ENCODE data around the gene BMPER.

The BMPER gene

GRCh38 chr7:34036051-34036920 is 130.9 kb downstream of the BMPER start:
- no peak for DNase-seq

- no peak for DNase-seq
Observed at GRCh38 chr7:34036972-34037792, 131.8 kb downstream of the BMPER start.

- no peak for DNase-seq
Observed at GRCh38 chr7:34038816-34039470, 133.6 kb downstream of the BMPER start.

DNA sequence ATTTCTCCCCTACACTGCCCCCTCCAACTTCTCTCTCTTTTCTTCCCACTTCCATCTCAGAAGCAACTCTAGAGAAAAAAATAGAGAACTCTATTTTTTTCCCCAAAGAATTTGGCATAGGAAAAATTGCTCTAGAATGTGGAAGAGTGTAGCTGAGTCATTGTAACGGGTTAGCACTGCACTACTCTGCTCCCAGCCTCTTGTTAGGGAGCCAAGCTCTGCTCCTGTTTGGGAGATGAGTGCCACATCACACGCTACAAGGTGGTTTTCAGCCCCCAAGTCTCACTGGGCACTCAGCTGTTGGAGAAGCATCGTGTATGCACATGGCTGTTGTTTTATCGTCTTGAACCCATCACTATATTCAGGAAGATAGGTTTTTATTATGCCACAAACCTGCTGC is 136.4 kb downstream of the BMPER start:
- DNase-seq: no peak

- no peak for DNase-seq
Observed at GRCh38 chr7:34042406-34042805, 137.1 kb downstream of the BMPER start.

DNA sequence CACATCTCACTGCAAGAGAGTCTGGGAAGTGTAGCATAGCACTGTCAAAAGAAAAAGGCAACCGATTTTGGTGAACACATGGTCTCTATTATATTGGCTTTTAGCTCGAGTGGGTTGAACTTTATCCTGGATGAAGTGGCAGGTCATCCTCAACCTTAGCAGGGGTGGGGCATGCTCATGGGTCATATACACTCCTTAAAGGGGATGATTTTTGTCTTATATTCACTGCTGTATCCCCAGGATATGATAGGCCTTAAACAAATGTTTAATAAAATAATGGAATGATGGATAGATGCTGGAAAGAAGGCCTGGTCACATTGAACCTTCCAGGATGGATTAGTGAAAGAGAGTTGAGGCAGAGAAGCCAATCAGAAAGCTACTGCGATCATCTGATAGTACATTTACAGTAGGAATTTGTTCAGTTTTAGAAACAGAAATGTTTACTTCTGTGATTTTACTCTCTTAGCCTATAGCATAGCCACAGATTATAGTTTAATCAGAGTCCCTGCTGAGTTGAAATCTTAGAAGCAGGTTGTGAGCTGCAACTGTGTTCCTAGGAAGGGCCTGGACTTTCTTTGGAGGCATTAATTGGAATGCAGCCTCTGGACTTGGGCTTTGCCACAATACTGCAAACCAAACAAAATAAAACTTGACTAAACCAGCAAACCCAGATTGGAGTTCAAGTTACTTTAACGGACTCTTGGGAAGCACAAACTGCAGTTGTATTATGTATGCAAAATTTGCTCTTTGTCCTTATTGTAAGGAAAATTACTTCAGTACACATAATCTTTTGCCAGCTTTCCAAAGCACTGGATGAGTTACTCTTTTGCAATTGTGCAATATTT is 138.3 kb downstream of the BMPER start:
- DNase-seq: no peak

- DNase-seq: no peak
Observed at GRCh38 chr7:34044306-34044643, 138.9 kb downstream of the BMPER start.

DNA sequence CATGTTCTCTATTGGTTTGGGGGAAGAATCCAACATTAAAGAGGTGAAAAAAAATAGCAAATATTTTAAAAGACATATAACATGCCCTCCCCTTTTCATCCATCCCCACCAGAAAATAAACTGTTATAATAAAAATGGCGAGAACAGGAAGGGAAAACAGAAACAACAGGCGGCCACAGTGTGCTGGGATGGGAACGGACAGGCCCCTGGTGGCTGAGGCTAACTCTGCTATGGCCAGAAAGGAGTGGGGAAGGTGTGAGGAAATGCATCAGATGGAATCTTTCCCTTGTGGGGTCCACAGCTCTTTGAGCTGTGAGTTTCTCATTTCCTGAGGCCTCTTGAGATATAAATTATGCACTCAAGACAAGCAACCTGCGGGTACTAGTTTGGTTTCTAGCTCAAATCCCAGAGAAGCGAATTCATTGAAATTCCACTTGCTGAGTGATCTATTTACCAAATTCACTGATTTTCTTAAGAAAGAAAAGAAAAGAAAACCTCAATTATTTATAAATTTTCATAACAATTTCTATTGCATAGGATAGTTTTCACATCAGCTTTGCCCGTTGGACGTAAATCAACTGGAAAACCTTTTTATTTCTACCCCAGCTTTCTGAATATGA is 139.5 kb downstream of the BMPER start:
- DNase-seq: no peak

GRCh38 chr7:34048445-34048844 is 143.1 kb downstream of the BMPER start:
- no peak for DNase-seq

GRCh38 chr7:34054075-34054474 is 148.7 kb downstream of the BMPER start:
- DNase-seq: no peak

DNA sequence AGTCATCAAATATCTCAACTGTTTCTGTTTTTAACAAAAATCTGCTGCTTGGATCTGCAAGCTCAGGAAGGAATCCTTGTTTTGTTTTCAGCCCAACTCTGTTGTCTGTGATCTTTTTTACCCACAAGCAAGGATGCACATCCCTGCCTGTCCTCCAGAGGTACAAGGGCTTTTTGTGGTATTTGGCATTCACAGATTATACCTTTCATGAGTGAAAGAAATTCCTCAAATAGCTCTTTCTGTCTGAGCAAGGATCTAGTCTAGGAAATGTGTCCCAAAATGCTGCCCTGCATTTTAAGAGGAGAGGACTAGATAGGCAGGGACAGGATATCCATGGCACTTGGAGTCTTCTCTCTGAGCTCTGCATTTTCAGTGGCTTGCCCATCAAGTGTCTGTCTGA is 151.8 kb downstream of the BMPER start:
- DNase-seq: no peak

DNA sequence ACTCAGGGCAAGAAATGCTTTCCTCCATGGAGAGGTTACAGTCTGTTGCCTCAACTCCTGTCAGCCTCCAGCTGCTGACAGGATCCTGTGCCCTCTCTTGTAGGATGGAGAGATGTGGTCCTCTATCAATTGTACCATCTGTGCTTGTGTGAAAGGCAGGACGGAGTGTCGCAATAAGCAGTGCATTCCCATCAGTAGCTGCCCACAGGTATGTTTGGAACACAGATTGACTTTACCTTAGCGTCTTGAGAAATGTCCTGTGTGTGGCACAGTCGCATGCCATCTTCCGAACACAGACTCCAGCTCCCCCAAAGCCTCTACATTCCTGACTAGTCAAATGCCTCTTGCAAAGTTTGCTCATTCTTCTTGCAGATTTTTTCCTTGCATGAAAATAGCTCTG is 152.6 kb downstream of the BMPER start:
- no peak for DNase-seq

DNA sequence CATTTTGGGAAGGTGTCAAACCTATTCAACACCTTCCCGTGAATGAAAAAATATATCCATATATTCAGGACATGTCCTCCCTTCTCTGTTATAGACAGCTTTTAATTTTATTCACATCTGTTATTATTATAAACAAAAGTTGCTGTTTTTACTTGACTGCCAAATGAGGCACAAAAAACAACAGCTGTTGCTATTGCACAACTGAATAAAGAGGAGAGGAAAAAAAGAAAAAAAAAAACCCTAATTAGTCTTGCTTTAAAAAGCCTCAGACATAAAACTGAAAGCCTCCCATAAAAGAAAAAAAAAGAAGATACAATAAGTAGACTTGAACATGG is 153.4 kb downstream of the BMPER start:
- no peak for DNase-seq

DNA sequence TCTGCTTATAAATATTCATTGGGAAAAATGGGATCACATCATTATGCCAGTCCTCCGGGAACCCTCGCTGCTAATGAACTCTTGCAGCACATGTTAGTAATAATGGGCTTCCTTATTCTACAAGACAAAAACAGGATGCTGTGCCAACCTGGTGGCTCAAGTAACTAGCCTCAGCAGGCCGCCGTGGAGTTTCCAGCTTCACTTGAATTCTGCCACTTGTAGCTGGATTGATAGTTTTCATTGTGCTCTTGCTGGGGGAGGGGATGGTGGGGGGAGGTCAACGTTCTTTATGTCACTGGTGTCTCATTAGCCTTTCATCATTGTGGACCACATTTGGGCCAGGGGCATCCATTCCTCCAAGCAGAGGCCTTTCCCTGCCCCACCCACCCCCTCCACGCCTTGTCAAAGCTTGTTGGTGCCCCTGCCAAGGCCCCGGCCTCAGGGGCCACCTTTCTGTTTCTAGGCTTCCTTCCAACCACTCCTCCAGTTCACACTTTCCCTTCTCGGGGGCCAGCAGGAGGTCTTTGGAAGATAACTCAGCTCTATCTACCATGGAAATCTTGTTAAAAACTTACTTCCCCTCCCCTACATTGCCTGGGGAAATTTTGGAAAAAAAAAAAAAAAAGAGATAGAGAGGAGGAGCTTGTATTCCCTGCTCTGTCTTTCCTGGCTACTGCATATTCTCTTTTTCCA is 153.9 kb downstream of the BMPER start:
- no peak for DNase-seq

DNA sequence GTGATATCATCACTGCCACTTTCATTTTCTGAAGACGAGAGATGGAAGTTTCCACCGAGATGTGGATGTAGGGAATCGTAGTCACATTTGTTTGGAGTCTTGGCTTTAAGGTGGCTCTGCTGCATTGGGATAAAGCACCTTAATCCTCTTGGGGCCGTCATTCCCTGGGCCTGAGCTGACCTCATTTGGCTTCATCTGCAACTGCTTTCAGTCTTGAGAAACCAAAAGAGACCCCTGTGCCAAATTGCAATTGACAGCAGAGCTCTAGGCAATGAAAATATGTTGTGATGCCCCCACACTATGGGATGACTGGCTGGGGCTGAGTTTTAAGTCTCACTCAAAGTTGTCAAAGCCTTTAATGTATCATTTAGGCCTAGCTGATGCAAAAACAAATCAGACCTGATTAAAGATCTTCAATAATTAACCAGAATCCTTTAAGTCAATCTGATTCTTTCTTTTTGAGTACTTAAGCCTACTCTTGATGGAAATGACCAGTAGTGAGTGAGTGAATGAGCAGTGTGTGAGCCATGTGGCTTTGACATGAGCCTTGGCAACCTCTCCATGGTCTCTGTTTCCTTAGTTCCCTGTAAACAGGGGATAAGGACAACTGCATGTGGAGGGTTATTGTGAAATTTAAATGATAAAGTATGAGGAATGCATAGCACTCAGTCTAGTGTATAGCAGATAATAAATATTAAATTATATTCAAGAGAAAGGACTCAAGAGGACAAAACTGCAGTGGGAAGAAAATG is 155.0 kb downstream of the BMPER start:
- no peak for DNase-seq

- no peak for DNase-seq
Observed at GRCh38 chr7:34061149-34061548, 155.8 kb downstream of the BMPER start.

- no peak for DNase-seq
Observed at GRCh38 chr7:34062341-34062740, 157.0 kb downstream of the BMPER start.

- DNase-seq: no peak
Observed at GRCh38 chr7:34062826-34063225, 157.5 kb downstream of the BMPER start.

- no peak for DNase-seq
Observed at GRCh38 chr7:34064519-34065158, 159.3 kb downstream of the BMPER start.

DNA sequence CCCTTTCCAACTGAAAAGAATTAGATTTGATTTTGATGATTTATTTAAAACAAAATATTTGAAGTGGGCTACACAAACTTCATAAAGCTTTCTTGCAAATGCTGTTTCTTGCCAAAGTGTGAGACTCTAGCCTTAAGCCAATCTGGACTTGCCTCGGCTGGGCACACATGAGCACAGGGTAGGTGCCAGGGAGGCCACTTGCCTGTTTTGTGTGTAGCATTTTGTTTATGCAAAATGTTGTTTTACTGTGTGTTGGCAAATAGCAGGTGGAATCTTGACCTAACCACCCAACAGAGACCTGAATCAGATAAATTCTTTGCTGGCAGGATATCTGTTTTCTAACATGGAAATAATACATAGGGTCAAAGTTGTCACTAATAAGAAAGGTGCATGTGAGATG is 161.1 kb downstream of the BMPER start:
- DNase-seq: no peak

Data from activated CD8-positive, alpha-beta memory T cell treated with anti-CD3 and anti-CD28 coated beads, Interleukin-2, amount 50 U/mL, for 48 hours (primary cell).